ENCODE results near the gene STK38L. TPM values are rescaled to one million over a fixed set of nuclear protein-coding genes. Genes with fewer than 3 reads are reported as not detected.

Gene STK38L
- total RNA-seq, 1 donor from 2014 or later = 36.0 TPM

- intact Hi-C loops (cut with DNase I) = no loop called here
- TF ChIP-seq CTCF (IDR thresholded peaks at IDR 0.05) = no peak
- H3K4me1 ChIP-seq = peaks cover 27% of the 10 kb centered on the region
- H3K9me3 ChIP-seq = no peaks in the 10 kb centered on the region
- H3K4me3 ChIP-seq = no peak overlapping the region
- no peak overlapping the region for H3K27ac ChIP-seq
- no peaks in the 10 kb centered on the region for H3K27me3 ChIP-seq
- no peaks in the 10 kb centered on the region for H3K36me3 ChIP-seq
- DNase-seq (no peak), ATAC-seq (no peak)
Measured at GRCh38 chr12:27246141-27246540, 2.1 kb downstream of the STK38L start.

GRCh38 chr12:27246774-27247173 is 2.7 kb downstream of the STK38L start:
- Histone ChIP-seq H3K9me3 (no peaks in the 10 kb centered on the region), H3K36me3 (no peaks in the 10 kb centered on the region), H3K27ac (no peak overlapping the region), H3K4me3 (peak overlapping the region; percentile 17), H3K4me1 (peaks cover 28% of the 10 kb centered on the region), H3K27me3 (no peaks in the 10 kb centered on the region)
- TF ChIP-seq CTCF (IDR thresholded peaks at IDR 0.05) = no peak
- intact Hi-C loops (cut with DNase I) = no loop called here
- DNase-seq = no peak
- no peak for ATAC-seq

- DNase-seq (no peak), ATAC-seq (no peak)
- no peak overlapping the region for H3K4me3 ChIP-seq
- no peak for TF ChIP-seq CTCF (IDR thresholded peaks at IDR 0.05)
- H3K4me1 ChIP-seq = peaks cover 12% of the 10 kb centered on the region
- H3K27me3 ChIP-seq = no peaks in the 10 kb centered on the region
- intact Hi-C loops (cut with DNase I) = no loop called here
- H3K9me3 ChIP-seq = no peaks in the 10 kb centered on the region
- H3K36me3 ChIP-seq = no peaks in the 10 kb centered on the region
- no peak overlapping the region for H3K27ac ChIP-seq
Measured at GRCh38 chr12:27252934-27253333, 8.8 kb downstream of the STK38L start.

GRCh38 chr12:27253347-27253746 is 9.3 kb downstream of the STK38L start:
- intact Hi-C loops (cut with DNase I) = no loop called here
- no peak for TF ChIP-seq CTCF (IDR thresholded peaks at IDR 0.05)
- DNase-seq (no peak), ATAC-seq (no peak)
- Histone ChIP-seq H3K4me1 (peaks cover 12% of the 10 kb centered on the region), H3K27me3 (no peaks in the 10 kb centered on the region), H3K27ac (no peak overlapping the region), H3K36me3 (no peaks in the 10 kb centered on the region), H3K4me3 (no peak overlapping the region), H3K9me3 (no peaks in the 10 kb centered on the region)

- Histone ChIP-seq H3K4me1 (peaks cover 24% of the 10 kb centered on the region), H3K27ac (no peak overlapping the region), H3K4me3 (no peak overlapping the region), H3K9me3 (no peaks in the 10 kb centered on the region), H3K27me3 (no peaks in the 10 kb centered on the region), H3K36me3 (no peaks in the 10 kb centered on the region)
- intact Hi-C loops (cut with DNase I) = no loop called here
- ATAC-seq = no peak
- DNase-seq = no peak
- TF ChIP-seq CTCF (IDR thresholded peaks at IDR 0.05) = no peak
Measured at GRCh38 chr12:27255806-27256205, 11.7 kb downstream of the STK38L start.

All from upper lobe of right lung (tissue), 1 donor.